PC-9 (cell line): Measurements from ENCODE around the gene TAF3. TPM values are rescaled to one million over a fixed set of nuclear protein-coding genes. Genes with fewer than 3 reads are reported as not detected.

ENCODE experiments used
- BruUV-seq: library from RNA; stranded (reverse); fragments of 400-500 nt; replicated peaks from 2 replicates; lab custom pipeline; 2021; lab: Mats Ljungman, UMichigan
- CTCF ChIA-PET: fragments of 300-600 bp; sonication (Branson Sonifier 250); formaldehyde crosslinking; loops from one replicate; lab custom pipeline; 2022; ENCODE audit warnings: antibody characterized with exemption; lab: Charles Lee
- POLR2A ChIA-PET: fragments of 300-600 bp; sonication (Branson Sonifier 250); formaldehyde crosslinking; loops from one replicate; lab custom pipeline; 2022; ENCODE audit warnings: antibody characterized with exemption; ENCODE audit not compliant: unreplicated experiment; lab: Charles Lee
- DNase-seq, 2 experiments: peaks; one replicate each; pipeline versions ENCODE4 v3.0.0 to v3.0.0-alpha.2; 2015 to 2022; ENCODE audit warnings: mixed read lengths in 1 of 2
- H2AFZ ChIP-seq: fragments of 200-600 bp; sonication (generic); 2 replicates; pipeline ENCODE4 v1.8.1; 2017; ENCODE audit warnings: antibody characterized with exemption
- H3F3A ChIP-seq: fragments of 200-600 bp; sonication (generic); 2 replicates; pipeline ENCODE4 v1.8.1; 2017; ENCODE audit warnings: antibody characterized with exemption, mild to moderate bottlenecking, low read depth; ENCODE audit not compliant: insufficient read depth
- H3K27ac ChIP-seq: fragments of 200-600 bp; sonication (generic); 2 replicates; pipeline ENCODE4 v1.6.1; 2016; ENCODE audit warnings: mixed run types
- H3K27me3 ChIP-seq: fragments of 200-600 bp; sonication (generic); 2 replicates; pipeline ENCODE4 v1.6.1; 2016; ENCODE audit warnings: low read depth, mixed run types; ENCODE audit not compliant: insufficient read depth
- H3K36me3 ChIP-seq: fragments of 200-600 bp; sonication (generic); 2 replicates; pipeline ENCODE4 v1.6.1; 2016; ENCODE audit warnings: low read depth, mixed run types
- H3K4me1 ChIP-seq: fragments of 200-600 bp; sonication (generic); replicated peaks from 2 replicates; pipeline ENCODE4 v1.6.1; 2016; ENCODE audit warnings: mixed run types; ENCODE audit not compliant: insufficient read depth
- H3K4me2 ChIP-seq: fragments of 200-600 bp; sonication (generic); 2 replicates; pipeline ENCODE4 v1.6.1; 2017; ENCODE audit warnings: mixed run types
- H3K4me3 ChIP-seq: fragments of 200-600 bp; sonication (generic); 2 replicates; pipeline ENCODE4 v1.6.1; 2016; ENCODE audit warnings: mixed run types
- H3K79me2 ChIP-seq: fragments of 200-600 bp; sonication (generic); 2 replicates; pipeline ENCODE4 v1.6.1; 2017; ENCODE audit warnings: low read depth, mixed run types
- H3K9me2 ChIP-seq: fragments of 200-600 bp; sonication (generic); 2 replicates; pipeline ENCODE4 v1.8.1; 2017; ENCODE audit warnings: mild to moderate bottlenecking; ENCODE audit not compliant: insufficient read depth
- H3K9me3 ChIP-seq: fragments of 200-600 bp; sonication (generic); 2 replicates; pipeline ENCODE4 v1.8.1; 2016; ENCODE audit warnings: low read depth; ENCODE audit not compliant: insufficient read depth
- H4K20me1 ChIP-seq: fragments of 200-600 bp; sonication (generic); 2 replicates; pipeline ENCODE4 v1.8.1; 2017; ENCODE audit not compliant: insufficient read depth
- EZH2 ChIP-seq: fragments of 200-600 bp; sonication (generic); IDR thresholded peaks from 2 replicates; pipeline ENCODE4 v1.8.0; 2017; ENCODE audit warnings: antibody characterized with exemption, low read depth
- intact Hi-C: fragments of 100-400 bp; cut with micrococcal nuclease; formaldehyde crosslinking; loops from one replicate; pipeline ENCODE4 v1.10.0; 2022; ENCODE audit not compliant: unreplicated experiment
- total RNA-seq: library from RNA; stranded (reverse); gene quantifications from 2 replicates; pipeline ENCODE4 v1.2.3, GENCODE V29; 2021
- TF ChIP-seq, protein P1 (sequence below): fragments of 200-600 bp; sonication (generic); conservative IDR thresholded peaks from 2 replicates; pipeline ENCODE4 v1.6.1; 2017; ENCODE audit warnings: mixed run types, antibody characterized with exemption, mild to moderate bottlenecking, moderate library complexity

The TAF3 gene
- total RNA-seq, 1 experiment from 2014 or later: 7.7 TPM

DNA sequence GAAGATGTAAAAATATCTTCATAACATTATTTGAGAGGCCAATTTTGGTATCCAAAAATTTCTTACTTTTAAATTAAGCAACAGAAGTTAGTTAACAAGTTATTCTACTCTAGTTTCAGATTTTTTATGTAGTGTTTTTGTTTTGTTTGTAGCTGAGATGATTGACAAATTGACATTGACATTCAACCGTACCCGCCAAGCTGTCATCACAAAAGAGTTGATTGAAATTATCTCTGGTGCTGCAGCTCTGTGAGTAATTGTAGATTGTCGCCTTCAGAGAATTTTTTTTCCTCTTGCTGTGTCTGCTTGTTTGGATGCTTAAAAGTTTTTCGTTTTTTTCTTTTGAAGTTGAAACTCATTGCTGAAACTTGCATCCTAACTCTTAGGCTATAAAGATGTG, 15.7 kb upstream of the TAF3 start:
- Histone ChIP-seq H3F3A (no peaks in the 10 kb centered on the region), H3K9me3 (no peaks in the 10 kb centered on the region), H2AFZ (no peak overlapping the region), H3K27me3 (no peaks in the 10 kb centered on the region), H3K4me1 (no peaks in the 10 kb centered on the region), H4K20me1 (peaks cover 4% of the 10 kb centered on the region; the same call in 1 of the 2 replicates), H3K9me2 (no peaks in the 10 kb centered on the region), H3K27ac (no peak overlapping the region), H3K4me2 (no peak overlapping the region), H3K36me3 (peaks cover 22% of the 10 kb centered on the region), H3K4me3 (no peak overlapping the region), H3K79me2 (no peaks in the 10 kb centered on the region)
- TF ChIP-seq, protein P1, sequence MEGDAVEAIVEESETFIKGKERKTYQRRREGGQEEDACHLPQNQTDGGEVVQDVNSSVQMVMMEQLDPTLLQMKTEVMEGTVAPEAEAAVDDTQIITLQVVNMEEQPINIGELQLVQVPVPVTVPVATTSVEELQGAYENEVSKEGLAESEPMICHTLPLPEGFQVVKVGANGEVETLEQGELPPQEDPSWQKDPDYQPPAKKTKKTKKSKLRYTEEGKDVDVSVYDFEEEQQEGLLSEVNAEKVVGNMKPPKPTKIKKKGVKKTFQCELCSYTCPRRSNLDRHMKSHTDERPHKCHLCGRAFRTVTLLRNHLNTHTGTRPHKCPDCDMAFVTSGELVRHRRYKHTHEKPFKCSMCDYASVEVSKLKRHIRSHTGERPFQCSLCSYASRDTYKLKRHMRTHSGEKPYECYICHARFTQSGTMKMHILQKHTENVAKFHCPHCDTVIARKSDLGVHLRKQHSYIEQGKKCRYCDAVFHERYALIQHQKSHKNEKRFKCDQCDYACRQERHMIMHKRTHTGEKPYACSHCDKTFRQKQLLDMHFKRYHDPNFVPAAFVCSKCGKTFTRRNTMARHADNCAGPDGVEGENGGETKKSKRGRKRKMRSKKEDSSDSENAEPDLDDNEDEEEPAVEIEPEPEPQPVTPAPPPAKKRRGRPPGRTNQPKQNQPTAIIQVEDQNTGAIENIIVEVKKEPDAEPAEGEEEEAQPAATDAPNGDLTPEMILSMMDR: no peak
- no peak for TF ChIP-seq EZH2
- intact Hi-C loops: no loop called here
- ChIA-PET POLR2A (no interaction called here), CTCF (no interaction called here)
- BruUV-seq: no TSS peak
- DNase-seq: no peak

DNA sequence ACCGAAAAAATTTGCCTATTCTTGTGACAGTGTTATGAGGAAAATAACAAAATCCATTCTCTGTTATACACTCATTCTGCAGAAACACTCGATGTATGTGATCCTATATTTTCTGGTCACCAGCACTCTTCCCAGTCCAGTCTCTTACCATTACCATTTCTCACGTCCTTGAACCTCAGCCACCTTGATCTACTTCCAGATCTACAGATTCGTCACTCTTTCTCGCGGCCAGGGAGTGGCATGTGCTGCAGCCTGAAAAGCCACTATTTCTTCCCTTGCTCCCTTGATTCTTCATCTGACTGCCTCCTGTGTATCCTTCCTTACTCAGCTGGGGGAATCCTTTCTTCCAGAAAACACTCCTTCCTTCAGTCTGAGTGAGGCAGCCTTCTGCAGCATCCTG, 14.1 kb upstream of the TAF3 start:
- Histone ChIP-seq H3K36me3 (peaks cover 21% of the 10 kb centered on the region), H3K4me1 (no peaks in the 10 kb centered on the region), H3F3A (no peaks in the 10 kb centered on the region), H2AFZ (no peak overlapping the region), H3K9me3 (no peaks in the 10 kb centered on the region), H3K4me3 (no peak overlapping the region), H3K4me2 (no peak overlapping the region), H4K20me1 (peaks cover 4% of the 10 kb centered on the region; the same call in 1 of the 2 replicates), H3K27ac (no peak overlapping the region), H3K9me2 (no peaks in the 10 kb centered on the region), H3K27me3 (no peaks in the 10 kb centered on the region), H3K79me2 (no peaks in the 10 kb centered on the region)
- TF ChIP-seq EZH2: no peak
- TF ChIP-seq, protein P1: no peak
- DNase-seq: no peak
- CTCF ChIA-PET: no interaction called here
- POLR2A ChIA-PET: no interaction called here
- BruUV-seq: no TSS peak
- intact Hi-C loops: no loop called here

DNA sequence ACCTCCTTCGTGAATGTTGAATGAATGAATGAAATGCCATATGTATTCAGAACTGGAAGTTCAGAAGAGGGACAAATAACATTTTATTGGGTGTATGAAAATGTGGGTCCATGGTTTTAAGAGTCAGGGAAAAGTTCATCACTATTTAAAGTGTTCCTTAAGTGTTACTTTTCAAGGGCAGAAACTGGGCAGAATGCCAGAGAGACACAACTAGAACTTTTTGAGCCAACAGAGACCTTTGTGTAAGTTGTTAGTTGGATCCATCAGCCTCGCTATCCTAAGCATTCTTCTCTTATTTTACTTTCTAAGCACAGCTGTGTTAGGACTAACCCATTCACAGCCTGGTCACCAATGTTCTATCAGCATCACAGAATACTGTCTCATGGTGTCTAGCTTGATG, 13.6 kb upstream of the TAF3 start:
- no peak overlapping the region for H3K4me2 ChIP-seq
- no peak for TF ChIP-seq EZH2
- TF ChIP-seq, protein P1: no peak
- no peak for DNase-seq
- H3K27ac ChIP-seq: no peak overlapping the region
- ChIA-PET POLR2A (no interaction called here), CTCF (no interaction called here)
- no peaks in the 10 kb centered on the region for H3K79me2 ChIP-seq
- no TSS peak for BruUV-seq
- H3K9me3 ChIP-seq: no peaks in the 10 kb centered on the region
- H3K36me3 ChIP-seq: peaks cover 16% of the 10 kb centered on the region
- no peak overlapping the region for H3K4me3 ChIP-seq
- H3K27me3 ChIP-seq: no peaks in the 10 kb centered on the region
- no peaks in the 10 kb centered on the region for H3K9me2 ChIP-seq
- H3K4me1 ChIP-seq: no peaks in the 10 kb centered on the region
- intact Hi-C loops: no loop called here
- H3F3A ChIP-seq: no peaks in the 10 kb centered on the region
- no peak overlapping the region for H2AFZ ChIP-seq
- H4K20me1 ChIP-seq: peaks cover 4% of the 10 kb centered on the region; the same call in 1 of the 2 replicates
